SU-DHL-6 (cell line): ENCODE data around the gene UBE2Q2.

Experiments
- H2AFZ ChIP-seq: fragments of 200-600 bp; sonication (generic); 2 replicates; pipeline ENCODE4 v1.6.1; 2014; ENCODE audit warnings: low read depth, mild to moderate bottlenecking, moderate library complexity, mixed read lengths, antibody characterized with exemption, low read length; ENCODE audit not compliant: severe bottlenecking
- H3F3A ChIP-seq: fragments of 200-600 bp; shearing (Covaris generic); 2 replicates; pipeline ENCODE4 v1.6.0; 2016; ENCODE audit warnings: antibody characterized with exemption, mild to moderate bottlenecking; ENCODE audit not compliant: insufficient read depth
- H3K27ac ChIP-seq: fragments of 200-600 bp; sonication (generic); 2 replicates; pipeline ENCODE4 v1.5.1; 2016; ENCODE audit warnings: low read depth, mild to moderate bottlenecking, low read length, moderate library complexity, mixed read lengths
- H3K27me3 ChIP-seq: fragments of 200-600 bp; sonication (generic), shearing (Covaris generic); 2 replicates; pipeline ENCODE4 v1.6.0; 2014; ENCODE audit warnings: mild to moderate bottlenecking, low read length
- H3K36me3 ChIP-seq: fragments of 200-600 bp; sonication (generic); 2 replicates; pipeline ENCODE4 v1.6.1; 2014; ENCODE audit warnings: mild to moderate bottlenecking, low read length, mixed read lengths
- H3K4me2 ChIP-seq: fragments of 300-600, 200-600 bp; shearing (Covaris generic), sonication (generic); 2 replicates; pipeline ENCODE4 v1.6.0; 2014; ENCODE audit warnings: low read length, low read depth, mild to moderate bottlenecking; ENCODE audit not compliant: poor library complexity, severe bottlenecking
- H3K4me3 ChIP-seq: fragments of 200-600 bp; sonication (generic); 2 replicates; pipeline ENCODE4 v1.5.1; 2014; ENCODE audit warnings: antibody characterized with exemption, low read length, mild to moderate bottlenecking, mixed read lengths; ENCODE audit not compliant: insufficient read depth, poor library complexity, severe bottlenecking
- H3K79me2 ChIP-seq: fragments of 200-600 bp; sonication (generic); 2 replicates; pipeline ENCODE4 v1.6.1; 2014; ENCODE audit warnings: mild to moderate bottlenecking, low read length, moderate library complexity; ENCODE audit not compliant: insufficient read depth
- H3K9ac ChIP-seq: fragments of 200-600 bp; sonication (generic); 2 replicates; pipeline ENCODE4 v1.7.0; 2014; ENCODE audit warnings: mild to moderate bottlenecking, low read length
- H3K9me2 ChIP-seq: fragments of 200-600 bp; sonication (generic); replicated peaks from 2 replicates; pipeline ENCODE4 v1.6.1; 2014; ENCODE audit warnings: low read length; ENCODE audit not compliant: insufficient read depth
- H3K9me3 ChIP-seq: fragments of 200-600 bp; sonication (generic); 2 replicates; pipeline ENCODE4 v1.6.1; 2014; ENCODE audit warnings: low read length, mixed read lengths; ENCODE audit not compliant: insufficient read depth
- H4K20me1 ChIP-seq: fragments of 200-600 bp; sonication (generic); 2 replicates; pipeline ENCODE4 v1.6.1; 2014; ENCODE audit warnings: low read depth, mild to moderate bottlenecking, antibody characterized with exemption, low read length, moderate library complexity, mixed read lengths
- CTCF ChIP-seq: fragments of 200-600 bp; sonication (generic); IDR thresholded peaks from one replicate; pipeline ENCODE4 v1.5.1; 2017; ENCODE audit warnings: antibody characterized with exemption, mild to moderate bottlenecking, low read length, moderate library complexity; ENCODE audit not compliant: insufficient read depth, poor library complexity, severe bottlenecking
- EZH2phosphoT487 ChIP-seq: fragments of 200-600 bp; sonication (generic), shearing (Covaris generic); conservative IDR thresholded peaks from 2 replicates; pipeline ENCODE4 v1.6.1; 2018; ENCODE audit warnings: mild to moderate bottlenecking, antibody characterized with exemption, low read length, moderate library complexity, mixed read lengths

Gene UBE2Q2

GRCh38 chr15:75814794-75815193 is 28.5 kb upstream of the UBE2Q2 start:
- H3K27me3 ChIP-seq: no peaks in the 10 kb centered on the region; the same call in 1 of the 2 replicates
- no peaks in the 10 kb centered on the region for H3K79me2 ChIP-seq
- TF ChIP-seq CTCF: no peak
- TF ChIP-seq EZH2phosphoT487: no peak
- no peak overlapping the region for H3K9ac ChIP-seq
- no peaks in the 10 kb centered on the region for H3K9me3 ChIP-seq
- H3K4me2 ChIP-seq: no peak overlapping the region
- H3F3A ChIP-seq: no peaks in the 10 kb centered on the region
- H3K4me3 ChIP-seq: no peak overlapping the region
- no peaks in the 10 kb centered on the region for H3K36me3 ChIP-seq
- no peak overlapping the region for H2AFZ ChIP-seq
- no peaks in the 10 kb centered on the region for H3K9me2 ChIP-seq
- H4K20me1 ChIP-seq: no peaks in the 10 kb centered on the region
- no peak overlapping the region for H3K27ac ChIP-seq

- no peak overlapping the region for H3K4me3 ChIP-seq
- no peaks in the 10 kb centered on the region for H3K9me2 ChIP-seq
- H3K27me3 ChIP-seq: no peaks in the 10 kb centered on the region; the same call in 1 of the 2 replicates
- no peak overlapping the region for H3K4me2 ChIP-seq
- H3K79me2 ChIP-seq: no peaks in the 10 kb centered on the region
- H2AFZ ChIP-seq: no peak overlapping the region
- H4K20me1 ChIP-seq: no peaks in the 10 kb centered on the region
- no peak overlapping the region for H3K9ac ChIP-seq
- H3K9me3 ChIP-seq: no peaks in the 10 kb centered on the region
- no peaks in the 10 kb centered on the region for H3K36me3 ChIP-seq
- TF ChIP-seq CTCF (no peak), EZH2phosphoT487 (no peak)
- no peak overlapping the region for H3K27ac ChIP-seq
- no peaks in the 10 kb centered on the region for H3F3A ChIP-seq
These were observed 27.2 kb upstream of the UBE2Q2 start for GRCh38 chr15:75815811-75816719.

- no peak overlapping the region for H3K9ac ChIP-seq
- no peak overlapping the region for H3K27ac ChIP-seq
These were observed 25.9 kb upstream of the UBE2Q2 start for GRCh38 chr15:75817138-75817935.

More at GRCh38 chr15:75817138-75817935, 25.9 kb upstream of the UBE2Q2 start:
- H2AFZ ChIP-seq: no peak overlapping the region
- H3K9me2 ChIP-seq: no peaks in the 10 kb centered on the region
- no peaks in the 10 kb centered on the region; the same call in 1 of the 2 replicates for H3K27me3 ChIP-seq
- H3K4me2 ChIP-seq: no peak overlapping the region
- TF ChIP-seq CTCF (no peak), EZH2phosphoT487 (no peak)
- H3K9me3 ChIP-seq: no peaks in the 10 kb centered on the region
- no peaks in the 10 kb centered on the region for H3K36me3 ChIP-seq
- no peaks in the 10 kb centered on the region for H3F3A ChIP-seq
- no peak overlapping the region for H3K4me3 ChIP-seq
- H3K79me2 ChIP-seq: no peaks in the 10 kb centered on the region
- no peaks in the 10 kb centered on the region for H4K20me1 ChIP-seq
